HG02623 (cell line): ENCODE measurements around the gene NEDD4L.
A peak's percentile ranks its signal among the peaks of the same experiment; 100 is the strongest.

ENCODE experiments used
- ATAC-seq: cut with Tn5 transposase; IDR thresholded peaks from one replicate; pipeline ENCODE4 v1.9.1; 2021; ENCODE audit warnings: moderate library complexity; ENCODE audit not compliant: unreplicated experiment

Gene NEDD4L

DNA sequence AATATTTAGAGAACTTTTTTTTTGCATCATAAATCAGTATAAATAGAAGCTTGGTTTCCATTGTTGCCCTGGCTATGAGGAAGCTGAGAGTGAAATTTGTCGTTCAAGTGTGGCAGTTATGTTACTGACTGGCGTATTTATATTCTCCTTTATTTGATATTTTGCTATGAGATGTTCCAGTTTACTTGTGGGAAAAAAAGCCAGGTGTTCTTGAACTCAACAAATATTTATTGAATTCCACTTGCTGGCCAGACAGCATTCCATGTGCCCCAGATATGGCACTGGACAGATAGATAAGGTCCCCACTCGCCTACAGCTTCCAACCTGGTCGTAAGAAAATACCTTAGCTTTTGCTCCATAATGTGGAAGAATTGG, 44.7 kb downstream of the NEDD4L start:
- no peak for ATAC-seq

DNA sequence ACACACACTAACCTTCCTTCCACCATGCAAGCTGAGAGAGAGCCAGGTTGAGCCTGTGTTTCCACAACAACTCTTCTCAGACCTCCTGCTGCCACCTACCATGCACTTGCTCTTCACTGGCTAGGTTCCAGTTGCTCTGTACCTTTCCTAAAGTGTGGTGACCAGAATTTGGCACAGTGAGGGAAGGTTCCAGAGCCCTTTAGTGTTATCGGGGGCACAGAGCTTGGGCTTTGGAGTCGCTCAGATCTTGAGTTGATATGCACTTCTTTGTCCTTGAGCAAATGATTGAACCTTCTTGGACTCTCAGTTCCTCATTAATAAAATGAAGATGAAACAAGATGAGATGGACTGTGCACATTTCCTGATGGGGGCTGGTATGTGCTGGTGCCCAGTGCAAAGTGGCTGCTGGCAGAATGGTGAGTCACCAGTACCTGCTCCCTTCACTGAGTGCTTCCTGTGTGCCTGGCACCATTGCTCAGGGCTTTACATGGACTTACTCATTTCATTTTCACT, 47.1 kb downstream of the NEDD4L start:
- peak; percentile 87 for ATAC-seq

DNA sequence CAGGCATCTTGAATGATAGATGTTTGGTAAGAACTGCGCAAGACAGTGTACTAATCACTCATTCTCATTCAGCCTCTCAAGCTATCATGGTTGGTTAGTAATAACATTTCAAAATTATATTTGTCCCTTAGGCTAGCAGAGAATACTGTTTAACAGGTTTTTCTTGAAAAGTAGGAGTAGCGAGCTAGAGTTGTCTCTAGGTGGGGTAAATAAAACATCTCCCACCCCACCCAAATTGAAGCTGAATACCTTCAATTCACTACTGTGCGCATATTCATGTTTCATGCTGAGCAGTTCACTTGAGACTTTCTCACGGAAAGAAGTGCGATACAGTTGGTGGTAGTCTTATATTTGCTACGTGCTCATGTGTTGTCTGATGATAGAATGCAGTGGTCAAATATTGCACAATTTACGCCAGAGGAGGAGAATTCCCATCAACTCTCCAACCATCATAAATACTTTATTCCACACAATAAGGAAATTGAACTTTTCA, 49.3 kb downstream of the NEDD4L start:
- ATAC-seq, result no peak

DNA sequence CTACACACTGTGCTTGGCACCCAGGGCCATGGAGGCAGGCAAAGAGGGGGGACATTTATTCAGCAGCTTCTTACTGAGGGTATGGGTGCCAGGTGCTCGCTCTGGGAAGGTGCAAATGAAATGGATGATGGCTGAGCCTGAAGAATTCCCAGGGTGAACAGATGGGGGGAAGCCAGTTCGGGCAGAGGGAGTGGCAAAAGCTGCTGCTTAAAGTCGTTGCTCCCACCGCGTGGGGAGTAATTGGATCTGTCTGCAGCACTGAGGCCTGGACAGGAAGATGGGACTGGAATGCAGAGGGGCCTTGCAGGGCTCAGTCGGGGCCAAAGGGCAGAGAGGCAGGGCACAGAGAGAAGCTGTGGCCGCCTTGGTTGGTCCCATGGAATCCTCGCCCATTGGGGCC, 51.2 kb downstream of the NEDD4L start:
- no peak for ATAC-seq

DNA sequence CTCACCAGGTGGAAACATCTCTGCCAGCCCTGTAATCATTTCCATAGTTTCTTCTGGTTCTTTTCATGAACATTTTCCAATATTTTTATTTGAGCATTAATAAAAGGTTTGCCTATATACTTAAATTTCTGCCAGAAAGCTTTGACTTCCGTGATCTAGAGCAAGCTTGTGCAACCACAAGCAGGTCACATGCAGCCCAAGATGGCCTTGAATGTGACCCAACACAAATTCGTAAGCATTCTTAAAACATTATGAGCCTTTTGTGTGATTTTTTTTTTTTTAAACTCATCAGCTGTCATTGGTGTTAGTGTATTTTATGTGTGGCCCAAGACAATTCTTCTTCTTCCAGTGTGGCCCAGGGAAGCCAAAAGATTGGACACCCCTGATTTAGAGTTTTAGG, 51.6 kb downstream of the NEDD4L start:
- no peak for ATAC-seq

DNA sequence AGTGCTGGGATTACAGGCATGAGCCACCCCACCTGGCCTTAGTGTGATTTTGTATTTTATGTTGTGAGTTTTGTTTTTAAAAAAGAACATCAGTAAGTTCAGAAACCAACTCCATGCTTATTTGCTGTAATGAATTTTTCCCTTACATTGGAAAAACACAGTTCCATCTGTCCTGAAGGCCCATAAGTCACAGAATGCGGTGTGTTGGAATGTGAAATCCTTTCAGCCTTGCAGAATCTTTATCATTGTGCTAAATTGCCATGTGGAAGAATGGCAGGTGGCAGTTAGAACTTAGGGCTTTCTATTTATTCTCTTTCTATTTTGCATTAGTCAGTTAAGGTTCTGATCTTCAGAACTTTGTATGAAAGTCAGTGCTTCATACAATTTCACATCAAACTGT, 52.6 kb downstream of the NEDD4L start:
- no peak for ATAC-seq

DNA sequence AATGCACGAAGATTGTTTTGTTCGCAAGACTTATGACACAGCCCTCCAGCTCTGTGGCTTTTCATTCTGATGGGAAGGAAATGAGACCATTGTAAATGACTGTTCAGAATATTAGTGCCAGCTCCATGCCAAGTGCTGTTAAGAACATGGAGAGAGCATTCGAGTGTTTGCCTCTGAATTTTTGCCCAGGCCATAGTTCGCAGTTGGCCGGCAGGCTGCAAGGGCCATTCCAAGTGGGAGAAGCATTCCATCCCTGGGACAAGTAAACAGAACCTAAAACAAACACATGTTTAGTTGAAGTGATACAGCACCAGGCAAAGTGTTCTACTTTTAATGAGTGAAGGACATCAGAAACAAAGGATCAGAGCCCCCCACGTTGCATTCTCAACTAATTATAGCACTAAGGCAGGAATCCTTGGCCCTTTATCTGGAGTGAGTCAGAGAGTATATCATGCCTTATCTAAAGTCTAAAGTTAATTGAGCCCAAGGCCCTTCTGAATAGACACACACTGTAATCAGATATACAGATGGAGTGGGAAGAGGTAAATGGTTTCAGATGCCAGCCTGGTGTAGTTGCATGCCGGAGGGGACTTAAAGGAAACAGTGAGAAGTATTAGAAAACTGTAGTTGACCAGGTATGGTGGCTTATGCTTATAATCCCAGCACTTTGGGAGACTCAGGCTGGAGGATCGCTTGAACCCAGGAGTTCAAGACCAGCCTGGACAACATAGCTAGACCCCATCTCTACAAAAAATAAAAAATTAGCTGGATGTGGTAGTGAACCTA, 53.3 kb downstream of the NEDD4L start:
- ATAC-seq, result no peak

DNA sequence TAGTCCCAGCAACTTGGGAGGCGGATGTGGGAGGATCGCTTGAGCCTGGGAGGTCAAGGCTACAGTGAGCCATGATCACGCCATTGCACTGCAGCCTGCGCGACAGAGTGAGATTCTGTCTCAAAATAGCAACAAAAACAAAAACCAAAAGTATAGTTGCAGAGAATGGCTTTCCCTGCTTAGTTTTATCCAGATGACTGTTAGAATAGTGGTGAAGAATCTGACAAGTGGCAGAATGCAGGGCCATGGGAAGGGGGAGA, 53.8 kb downstream of the NEDD4L start:
- ATAC-seq, result no peak

DNA sequence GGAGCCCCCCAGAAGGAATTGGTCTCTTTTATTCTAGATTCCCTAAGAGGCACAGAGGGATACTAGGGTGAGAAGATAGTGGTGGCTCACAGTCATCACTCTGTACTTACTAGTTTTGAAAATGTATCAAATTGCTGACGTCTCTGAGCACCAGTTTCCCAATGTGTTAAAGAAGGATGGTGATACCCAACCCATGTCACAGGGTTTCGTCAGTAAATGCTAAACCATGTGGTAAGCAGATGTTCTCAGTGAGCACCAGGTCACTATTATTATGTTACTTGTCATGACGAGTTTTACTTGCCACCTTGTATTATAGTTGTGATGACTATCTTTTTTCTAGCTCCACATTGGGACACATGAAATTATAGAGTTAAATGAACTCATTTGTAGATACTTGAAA, 54.7 kb downstream of the NEDD4L start:
- ATAC-seq, result no peak

DNA sequence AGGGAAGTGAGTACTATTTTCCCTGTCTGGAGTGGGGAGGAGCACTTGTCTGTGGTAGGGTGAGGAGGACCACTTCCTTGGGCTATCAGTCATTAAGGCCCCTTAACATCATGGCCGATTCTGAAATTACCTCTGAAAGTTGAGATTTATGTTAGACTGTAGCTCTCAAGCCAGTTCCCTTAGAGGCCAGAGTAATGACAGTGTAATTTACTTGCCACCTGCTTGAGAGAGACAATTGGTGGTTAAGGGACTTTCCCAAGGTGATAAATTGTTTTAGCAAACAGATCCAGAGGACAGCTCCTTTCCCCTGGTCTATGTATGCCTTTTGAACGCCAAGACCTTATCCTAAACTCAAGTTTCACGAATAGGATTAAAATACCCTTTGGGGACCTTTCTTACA, 56.1 kb downstream of the NEDD4L start:
- ATAC-seq, result no peak

DNA sequence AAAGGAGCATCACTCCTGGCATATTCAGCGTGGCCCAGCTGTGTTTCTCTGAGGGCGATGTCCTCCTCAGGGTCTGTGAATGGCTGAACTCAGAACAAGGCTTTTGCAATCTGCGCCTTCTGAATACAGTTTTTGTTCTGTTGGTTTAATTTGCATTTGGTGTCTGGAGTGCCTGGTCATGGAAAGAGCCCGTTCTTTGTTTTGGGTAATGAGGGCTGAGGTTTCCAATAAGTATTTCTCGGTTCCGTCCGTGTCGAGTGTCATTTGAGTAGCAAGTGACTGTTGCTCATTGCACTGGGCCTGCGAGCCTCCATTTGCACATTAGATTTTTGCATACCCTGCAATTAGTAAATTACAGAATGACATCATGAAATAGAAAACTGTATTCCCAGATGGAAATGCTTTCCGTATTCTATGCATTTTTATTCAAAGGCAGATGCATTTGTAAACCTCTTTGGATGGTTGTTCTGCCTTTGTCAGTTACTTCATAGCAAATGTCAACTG, 57.3 kb downstream of the NEDD4L start:
- ATAC-seq, result no peak

DNA sequence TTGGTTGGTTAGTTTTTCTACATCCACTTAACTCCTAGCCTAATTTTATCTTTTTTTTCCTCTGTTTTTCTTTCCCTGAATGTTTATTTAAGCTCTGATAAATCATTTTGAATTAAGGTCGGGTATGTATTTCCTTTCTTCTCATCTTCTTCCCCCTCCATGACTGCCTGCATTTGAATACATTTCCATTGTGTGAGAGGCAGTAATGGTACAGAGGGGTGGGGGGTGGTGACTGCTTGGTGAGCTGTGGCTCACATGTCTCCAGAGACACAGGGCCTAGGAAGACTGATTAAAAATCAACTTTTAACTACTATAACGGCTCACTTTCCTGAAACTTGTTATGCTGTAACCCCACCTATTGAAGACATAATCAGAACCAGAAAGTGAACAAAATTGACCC, 58.0 kb downstream of the NEDD4L start:
- ATAC-seq, result no peak

DNA sequence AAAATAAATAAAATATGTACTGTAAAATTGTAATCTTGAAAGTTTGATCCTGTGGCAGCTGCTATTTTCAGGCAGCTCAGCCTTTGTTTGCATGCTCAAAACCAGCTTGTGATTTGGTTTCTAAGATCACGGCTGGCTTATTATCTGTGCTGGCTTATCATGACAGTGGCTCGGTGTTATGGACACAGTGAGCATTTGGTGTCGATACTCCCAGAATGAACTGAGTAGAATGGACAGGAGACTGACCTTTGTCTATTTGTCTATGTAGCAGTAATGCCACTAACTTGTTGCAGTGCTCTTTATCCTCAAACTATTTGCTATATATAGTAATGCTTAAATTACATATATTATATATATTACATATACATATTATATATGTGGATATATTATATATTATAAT, 58.8 kb downstream of the NEDD4L start:
- ATAC-seq, result no peak

DNA sequence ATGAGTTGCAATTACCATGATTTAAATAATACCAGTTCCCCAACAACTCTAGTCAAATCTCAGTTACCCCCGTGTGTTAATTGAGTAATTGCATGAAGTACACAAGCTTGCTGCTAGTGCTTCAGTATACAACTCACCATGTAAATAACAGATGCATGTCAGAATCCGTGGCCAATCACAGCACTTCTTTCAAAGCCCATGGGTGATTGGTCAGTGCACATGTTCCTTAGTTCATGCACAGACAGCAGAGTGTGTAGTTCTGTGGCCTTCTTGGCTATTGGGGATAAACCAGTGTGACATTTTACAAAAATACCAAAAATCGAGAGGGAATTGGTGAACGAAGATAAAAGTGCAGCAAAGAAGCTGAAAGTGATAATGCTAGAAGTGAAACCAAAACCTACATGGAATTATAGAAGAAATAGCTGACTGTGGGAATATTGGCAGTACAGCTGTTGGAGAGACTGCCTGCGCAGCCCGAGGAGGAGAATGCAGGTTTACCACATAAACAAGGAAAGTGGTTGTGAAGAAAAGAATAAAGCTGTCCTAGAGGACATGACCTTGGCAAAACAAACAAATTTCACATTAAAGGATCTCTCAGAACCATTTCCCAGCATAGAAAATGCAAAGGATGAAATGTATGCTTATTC, 59.4 kb downstream of the NEDD4L start:
- ATAC-seq, result no peak

DNA sequence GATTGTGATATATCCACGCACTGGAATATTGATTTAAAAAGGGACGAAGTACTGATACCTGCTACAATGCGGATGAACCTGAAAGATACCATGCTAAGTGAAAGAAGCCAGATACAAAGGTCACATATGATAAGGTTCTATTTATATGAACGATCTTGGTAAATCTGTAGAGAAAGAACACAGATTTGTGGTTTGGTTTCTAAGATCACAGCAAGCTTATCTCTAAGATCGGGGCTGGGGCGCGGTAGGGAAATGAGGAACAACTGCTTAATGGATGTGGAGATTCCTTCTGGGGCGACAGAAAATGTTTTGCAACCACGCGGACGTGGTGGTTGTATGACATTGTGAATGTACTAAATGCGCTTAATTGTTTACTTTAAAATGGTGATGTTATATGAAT, 60.1 kb downstream of the NEDD4L start:
- no peak for ATAC-seq

DNA sequence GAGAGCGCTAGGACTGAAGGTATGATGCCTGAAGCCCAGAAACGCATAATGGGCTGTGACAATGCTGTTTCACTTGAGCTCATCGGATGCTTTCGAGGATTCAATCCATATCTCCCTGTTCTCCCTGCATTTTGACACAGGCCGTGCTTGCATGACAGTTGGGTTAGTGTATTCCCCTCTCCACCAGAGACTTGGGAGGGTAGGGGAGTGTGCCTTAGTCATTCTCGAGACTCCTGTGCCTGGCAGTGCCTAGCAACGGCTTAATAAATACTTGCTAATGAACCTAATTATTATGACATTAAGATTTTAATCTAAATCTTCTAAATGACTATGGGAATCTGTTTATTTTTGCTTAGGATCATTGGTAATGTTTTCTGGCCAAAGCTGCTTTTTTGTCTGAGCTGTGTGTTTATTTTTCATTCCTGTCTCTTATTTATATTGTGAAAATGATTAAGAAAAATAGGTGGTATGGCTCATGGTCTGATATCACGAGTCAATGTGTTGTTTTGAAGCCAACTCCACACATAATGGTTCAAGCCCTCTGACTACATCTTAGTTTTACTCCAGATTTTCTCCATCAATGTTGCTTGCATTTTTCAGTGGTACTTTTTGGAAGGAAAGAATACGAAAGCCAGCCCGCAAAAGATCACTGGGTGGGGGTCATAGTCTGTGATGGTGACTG, 61.3 kb downstream of the NEDD4L start:
- no peak for ATAC-seq

DNA sequence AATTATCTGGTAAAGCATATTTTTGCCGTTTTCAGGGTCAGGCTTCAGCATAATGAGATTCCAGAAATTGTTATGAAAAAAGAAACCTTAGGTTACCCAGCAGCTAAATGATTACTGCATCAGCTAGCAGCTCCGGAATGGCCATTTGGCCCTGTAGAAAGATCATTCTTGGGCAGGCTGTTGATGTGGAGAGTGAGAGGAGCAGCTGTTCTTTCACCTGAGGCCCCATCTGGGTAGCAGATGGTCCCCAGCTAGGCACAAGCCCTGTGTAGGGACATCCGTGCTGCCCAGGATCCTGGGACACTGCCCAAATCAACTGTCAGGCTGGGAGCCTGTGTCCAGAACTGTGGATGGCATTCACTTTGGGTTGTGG, 61.8 kb downstream of the NEDD4L start:
- ATAC-seq, result no peak

DNA sequence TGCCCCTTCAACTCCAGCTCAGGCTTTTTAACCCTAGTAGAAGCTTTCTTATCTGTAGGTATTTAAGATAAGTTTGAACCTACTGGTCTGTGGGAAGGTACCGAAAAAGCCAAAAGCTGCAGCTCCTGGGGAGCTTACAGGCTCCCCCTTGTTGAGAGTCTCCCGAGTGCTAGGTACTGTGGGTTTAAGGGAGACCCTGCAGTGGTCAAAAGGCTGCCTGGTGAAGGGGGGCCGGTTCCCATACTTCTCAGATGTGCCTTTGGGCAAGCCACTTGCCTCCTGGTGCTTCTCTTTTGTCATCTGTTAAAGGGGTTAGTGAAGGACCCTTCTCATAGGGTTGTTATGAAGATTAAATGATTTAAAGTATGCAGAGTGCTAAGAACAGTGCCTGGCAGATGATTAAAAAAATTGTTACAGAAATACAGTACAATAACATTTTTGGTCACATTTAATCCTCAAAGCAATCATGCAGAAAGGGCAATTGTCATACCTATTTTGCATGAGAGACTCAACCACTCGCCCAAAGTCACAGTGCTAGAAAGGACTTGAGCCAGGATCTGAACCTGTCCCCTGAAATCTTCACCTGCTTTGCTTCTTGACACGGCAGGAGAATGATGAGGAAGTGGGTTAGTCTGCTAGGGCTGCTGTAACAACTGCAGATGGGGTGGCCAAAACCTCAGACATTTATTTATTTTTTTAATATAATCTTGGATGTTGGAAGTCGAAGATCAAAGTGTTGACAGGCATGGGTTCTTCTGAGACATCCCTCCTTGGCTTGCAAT, 62.5 kb downstream of the NEDD4L start:
- ATAC-seq, result no peak

DNA sequence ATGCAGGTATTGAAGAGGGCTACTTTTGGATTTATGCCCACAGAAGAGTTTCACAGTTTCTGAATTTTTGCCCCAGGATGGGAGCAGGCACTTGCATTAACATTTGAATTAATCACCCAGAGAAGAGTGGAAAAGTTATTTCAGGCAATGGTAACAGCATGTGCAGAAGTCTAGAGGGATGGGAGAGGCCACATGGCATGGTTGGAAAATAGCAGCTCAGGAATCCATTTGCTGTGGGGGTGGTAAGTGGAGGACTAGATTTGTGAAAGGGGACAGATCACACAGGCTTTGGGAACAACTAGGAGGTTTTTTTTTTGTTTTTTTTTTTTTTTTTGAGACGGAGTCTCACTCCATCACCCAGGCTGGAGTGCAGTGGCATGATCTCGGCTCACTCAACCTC, 65.2 kb downstream of the NEDD4L start:
- ATAC-seq, result no peak

DNA sequence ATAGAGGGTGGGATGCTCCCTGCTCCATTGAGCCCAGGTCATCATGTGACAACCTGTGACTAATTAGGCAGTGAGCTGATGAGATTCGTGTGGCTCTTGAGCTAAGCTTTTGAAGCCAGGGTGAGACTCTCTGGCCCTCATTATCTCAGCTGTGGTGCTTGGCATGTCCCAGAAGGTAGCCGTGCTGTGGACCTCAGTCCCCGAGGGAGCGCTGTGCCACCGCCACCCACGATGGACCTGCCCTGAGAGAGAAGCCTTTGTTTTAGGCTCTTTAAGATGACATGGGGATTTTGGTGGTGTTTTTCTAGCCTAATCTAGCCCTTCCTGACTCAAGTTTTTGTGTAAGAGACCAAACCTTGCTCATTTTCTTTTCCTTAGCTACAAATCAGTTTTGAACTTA, 66.4 kb downstream of the NEDD4L start:
- ATAC-seq, result no peak

DNA sequence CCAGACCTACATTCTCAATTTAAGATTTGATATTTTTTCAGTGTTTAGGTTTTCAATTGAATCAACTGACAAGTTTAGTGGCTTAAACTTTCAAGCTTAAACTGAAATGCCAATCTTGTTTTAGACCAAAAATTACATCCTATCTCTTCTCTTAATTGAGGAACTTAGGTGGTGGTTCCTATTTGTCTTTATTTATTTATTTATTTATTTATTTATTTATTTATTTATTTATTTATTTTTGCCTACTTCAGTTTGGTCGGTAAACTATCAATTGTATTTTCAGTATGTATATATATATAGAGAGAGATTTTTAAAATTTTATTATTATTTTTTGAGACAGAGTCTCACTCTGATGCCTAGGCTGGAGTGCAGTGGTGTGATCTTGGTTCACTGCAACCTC, 68.1 kb downstream of the NEDD4L start:
- no peak for ATAC-seq
